Measurements from ENCODE around the gene INPP5D. TPM values are rescaled to one million over a fixed set of nuclear protein-coding genes. Genes with fewer than 3 reads are reported as not detected.

Gene INPP5D
- total and polyA plus RNA-seq, 4 experiments from 2014 or later = 29.6 to 127 (median 121) TPM

GRCh38 chr2:233168919-233169318 lies 108.8 kb downstream of the INPP5D start:
- Mint-ChIP-seq H3K27ac (peak overlapping the region in 6 of 7 donors; percentile 19 to 80 (median 56)), H3K4me3 (no peak overlapping the region), H3K36me3 (peaks cover 40 to 50% of the 10 kb centered on the region in 2 donors), H3K27me3 (no peaks in the 10 kb centered on the region), H3K4me1 (peaks cover 0 to 8% (median 0%) of the 10 kb centered on the region in 4 donors), H3K9me3 (no peaks in the 10 kb centered on the region)
- intact Hi-C loops (cut with micrococcal nuclease) = no loop called here
- Histone ChIP-seq H3K36me3 (ENCODE audit: insufficient read depth, low read length) (peaks cover 74% of the 10 kb centered on the region), H3K9me3 (ENCODE audit: control insufficient read depth in 1 of 2, low read length in 2 of 2) (no peaks in the 10 kb centered on the region), H3K4me1 (ENCODE audit: insufficient read depth, low read length) (peaks cover 27% of the 10 kb centered on the region), H3K4me3 (ENCODE audit: low read length in 2 of 2) (no peak overlapping the region), H3K27me3 (ENCODE audit: insufficient read depth, low read length) (no peaks in the 10 kb centered on the region), H3K27ac (ENCODE audit: low read depth, low read length) (no peak overlapping the region)
- no peak for DNase-seq
- CTCF ChIA-PET (ENCODE audit: partially characterized antibody) = interaction anchor here (0.8 kb wide), 1 partner anchor 115 kb away, joined by 3 read pairs; no protein-coding TSS in a partner anchor
- POLR2A ChIA-PET (ENCODE audit: partially characterized antibody) = no interaction called here

GRCh38 chr2:233171344-233171743 lies 111.2 kb downstream of the INPP5D start:
- Histone ChIP-seq H3K4me1 (ENCODE audit: insufficient read depth, low read length) (peaks cover 2% of the 10 kb centered on the region), H3K9me3 (ENCODE audit: control insufficient read depth in 1 of 2, low read length in 2 of 2) (no peaks in the 10 kb centered on the region), H3K27me3 (ENCODE audit: insufficient read depth, low read length) (no peaks in the 10 kb centered on the region), H3K4me3 (ENCODE audit: low read length in 2 of 2) (no peak overlapping the region), H3K27ac (ENCODE audit: low read depth, low read length) (no peak overlapping the region), H3K36me3 (ENCODE audit: insufficient read depth, low read length) (peaks cover 50% of the 10 kb centered on the region)
- no peak for DNase-seq
- intact Hi-C loops (cut with micrococcal nuclease) = no loop called here
- POLR2A ChIA-PET (ENCODE audit: partially characterized antibody) = no interaction called here
- Mint-ChIP-seq H3K36me3 (peaks cover 44 to 68% of the 10 kb centered on the region in 2 donors), H3K27me3 (no peaks in the 10 kb centered on the region), H3K4me1 (peaks cover 0 to 6% (median under 1%) of the 10 kb centered on the region in 4 donors), H3K9me3 (no peaks in the 10 kb centered on the region), H3K27ac (peak overlapping the region in 4 of 7 donors; percentile 24 to 66 (median 48)), H3K4me3 (no peak overlapping the region)
- CTCF ChIA-PET (ENCODE audit: partially characterized antibody) = no interaction called here

- ChIA-PET CTCF (ENCODE audit: partially characterized antibody) (interaction anchor here (0.9 to 1.3 kb wide), 4 partner anchors 10 to 119 kb away, joined by 3 to 5 read pairs (median 4); partner anchors contain the start of gene ATG16L1), POLR2A (ENCODE audit: partially characterized antibody) (interaction anchor here (0.7 kb wide), 1 partner anchor 117 kb away, joined by 3 read pairs; no protein-coding TSS in a partner anchor)
- intact Hi-C loops (cut with micrococcal nuclease) = no loop called here
- peaks cover 61% of the 10 kb centered on the region for H3K36me3 ChIP-seq (ENCODE audit: insufficient read depth, low read length)
- H3K27me3 ChIP-seq (ENCODE audit: insufficient read depth, low read length) = no peaks in the 10 kb centered on the region
- no peaks in the 10 kb centered on the region for H3K27me3 Mint-ChIP-seq
- no peak overlapping the region for H3K4me3 ChIP-seq (ENCODE audit: low read length in 2 of 2)
- no peak overlapping the region for H3K4me3 Mint-ChIP-seq
- H3K9me3 ChIP-seq (ENCODE audit: control insufficient read depth in 1 of 2, low read length in 2 of 2) = no peaks in the 10 kb centered on the region
- H3K4me1 Mint-ChIP-seq = peaks cover 0 to 7% (median under 1%) of the 10 kb centered on the region in 4 donors
- peak overlapping the region in 1 of 7 donors; percentile 12 for H3K27ac Mint-ChIP-seq
- H3K9me3 Mint-ChIP-seq = no peaks in the 10 kb centered on the region
- DNase-seq = no peak
- H3K27ac ChIP-seq (ENCODE audit: low read depth, low read length) = no peak overlapping the region
- peaks cover 49 to 75% of the 10 kb centered on the region in 2 donors for H3K36me3 Mint-ChIP-seq
- H3K4me1 ChIP-seq (ENCODE audit: insufficient read depth, low read length) = no peaks in the 10 kb centered on the region
These were observed 113.0 kb downstream of the INPP5D start for GRCh38 chr2:233173115-233173514.

DNA sequence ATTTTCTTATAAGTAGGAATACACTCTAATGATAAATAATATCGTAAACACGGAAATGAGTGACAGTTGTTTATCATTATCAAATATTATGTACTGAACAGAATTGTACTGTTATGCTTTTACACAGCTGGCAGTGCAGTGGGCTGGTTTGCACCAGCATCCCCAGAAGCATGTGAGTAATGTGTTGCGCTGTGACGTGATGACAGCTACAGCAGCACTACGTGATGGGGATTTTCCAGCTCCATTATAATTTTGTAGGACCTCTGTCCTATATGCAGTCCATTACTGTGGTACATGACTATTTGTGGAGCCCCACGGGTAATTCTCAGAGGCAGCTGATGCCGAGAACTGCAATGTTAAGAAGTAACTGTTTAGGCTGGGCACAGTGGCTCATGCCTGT lies 114.0 kb downstream of the INPP5D start:
- Histone ChIP-seq H3K9me3 (ENCODE audit: control insufficient read depth in 1 of 2, low read length in 2 of 2) (no peaks in the 10 kb centered on the region), H3K27me3 (ENCODE audit: insufficient read depth, low read length) (no peaks in the 10 kb centered on the region), H3K4me1 (ENCODE audit: insufficient read depth, low read length) (no peaks in the 10 kb centered on the region), H3K27ac (ENCODE audit: low read depth, low read length) (no peak overlapping the region), H3K36me3 (ENCODE audit: insufficient read depth, low read length) (peaks cover 57% of the 10 kb centered on the region), H3K4me3 (ENCODE audit: low read length in 2 of 2) (no peak overlapping the region)
- no peak for DNase-seq
- POLR2A ChIA-PET (ENCODE audit: partially characterized antibody) = no interaction called here
- intact Hi-C loops (cut with micrococcal nuclease) = no loop called here
- Mint-ChIP-seq H3K4me1 (peaks cover 0 to 9% (median under 1%) of the 10 kb centered on the region in 4 donors), H3K27ac (no peak overlapping the region), H3K36me3 (peaks cover 50 to 73% of the 10 kb centered on the region in 2 donors), H3K4me3 (no peak overlapping the region), H3K27me3 (no peaks in the 10 kb centered on the region), H3K9me3 (no peaks in the 10 kb centered on the region)
- CTCF ChIA-PET (ENCODE audit: partially characterized antibody) = interaction anchor here (1.1 to 1.2 kb wide), 3 partner anchors 10 to 120 kb away, joined by 3 to 5 read pairs (median 4); no protein-coding TSS in a partner anchor

DNA sequence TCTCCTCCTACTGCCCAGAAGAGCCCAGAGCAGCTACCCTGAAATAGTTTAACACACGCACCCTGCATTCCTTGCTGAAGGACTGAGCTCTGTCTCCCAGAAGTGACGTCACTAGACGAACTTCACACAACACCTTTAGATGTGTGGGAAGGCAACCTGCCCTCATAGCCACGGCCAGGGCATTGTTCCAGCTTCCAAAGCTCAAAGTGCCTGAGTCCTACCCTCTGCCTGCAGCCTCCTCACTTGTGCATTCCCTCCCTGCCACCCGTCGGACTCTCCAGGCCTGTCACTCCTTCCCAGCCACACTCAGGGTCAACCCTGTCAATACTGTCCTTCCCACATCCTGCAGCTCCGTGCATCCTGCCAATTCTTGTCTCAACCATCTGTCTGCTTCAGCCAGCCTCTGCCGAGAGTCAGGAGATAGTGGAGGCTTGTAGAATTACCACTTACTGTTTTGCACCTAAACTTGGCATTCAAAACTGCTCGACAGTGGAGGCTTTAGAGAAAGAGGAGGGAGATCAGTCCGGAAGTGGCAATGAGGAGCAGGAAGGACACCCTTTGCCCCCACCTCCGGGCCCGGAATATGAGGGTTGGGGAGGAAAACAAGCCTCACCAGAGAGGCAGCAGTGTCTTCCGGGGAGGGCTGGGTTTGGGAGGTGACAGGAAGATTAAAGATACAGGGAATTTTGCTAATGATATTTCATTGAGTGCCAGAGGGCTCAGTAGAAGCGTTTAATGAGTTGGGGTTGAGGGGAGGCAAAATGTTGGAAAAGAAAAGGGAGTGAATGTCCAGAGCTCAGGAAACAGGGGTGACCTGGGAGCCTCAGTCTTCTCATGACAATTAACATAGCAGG lies 119.1 kb downstream of the INPP5D start:
- no peak for DNase-seq
- CTCF ChIA-PET (ENCODE audit: partially characterized antibody) = no interaction called here

GRCh38 chr2:233179848-233180366 lies 119.8 kb downstream of the INPP5D start:
- Histone ChIP-seq H3K9me3 (ENCODE audit: control insufficient read depth in 1 of 2, low read length in 2 of 2) (no peaks in the 10 kb centered on the region), H3K4me1 (ENCODE audit: insufficient read depth, low read length) (no peaks in the 10 kb centered on the region), H3K27ac (ENCODE audit: low read depth, low read length) (no peak overlapping the region), H3K27me3 (ENCODE audit: insufficient read depth, low read length) (no peaks in the 10 kb centered on the region), H3K4me3 (ENCODE audit: low read length in 2 of 2) (no peak overlapping the region), H3K36me3 (ENCODE audit: insufficient read depth, low read length) (peaks cover 74% of the 10 kb centered on the region)
- no peaks in the 10 kb centered on the region for H3K27me3 Mint-ChIP-seq
- ChIA-PET POLR2A (ENCODE audit: partially characterized antibody) (no interaction called here), CTCF (ENCODE audit: partially characterized antibody) (no interaction called here)
- DNase-seq = no peak
- peaks cover 0 to 10% (median 2%) of the 10 kb centered on the region in 4 donors for H3K4me1 Mint-ChIP-seq
- intact Hi-C loops (cut with micrococcal nuclease) = no loop called here
- no peaks in the 10 kb centered on the region for H3K9me3 Mint-ChIP-seq
- no peak overlapping the region for H3K4me3 Mint-ChIP-seq
- peak overlapping the region; percentile 23 to 88 (median 78) for H3K27ac Mint-ChIP-seq
- H3K36me3 Mint-ChIP-seq = peaks cover 67 to 83% of the 10 kb centered on the region in 2 donors

More for the DNA sequence above, 119.1 kb downstream of the INPP5D start:
- POLR2A ChIA-PET (ENCODE audit: partially characterized antibody) = interaction anchor here (0.9 kb wide), 1 partner anchor 23 kb away, joined by 3 read pairs; no protein-coding TSS in a partner anchor
- Mint-ChIP-seq H3K36me3 (peaks cover 61 to 82% of the 10 kb centered on the region in 2 donors), H3K9me3 (no peaks in the 10 kb centered on the region), H3K27ac (peak overlapping the region in 5 of 7 donors; percentile 40 to 88 (median 64)), H3K4me1 (peaks cover 0 to 10% (median 2%) of the 10 kb centered on the region in 4 donors), H3K27me3 (no peaks in the 10 kb centered on the region), H3K4me3 (no peak overlapping the region)
- no peaks in the 10 kb centered on the region for H3K27me3 ChIP-seq (ENCODE audit: insufficient read depth, low read length)
- no peaks in the 10 kb centered on the region for H3K4me1 ChIP-seq (ENCODE audit: insufficient read depth, low read length)
- no peak overlapping the region for H3K27ac ChIP-seq (ENCODE audit: low read depth, low read length)
- intact Hi-C loops (cut with micrococcal nuclease) = no loop called here
- peaks cover 67% of the 10 kb centered on the region for H3K36me3 ChIP-seq (ENCODE audit: insufficient read depth, low read length)
- no peak overlapping the region for H3K4me3 ChIP-seq (ENCODE audit: low read length in 2 of 2)
- H3K9me3 ChIP-seq (ENCODE audit: control insufficient read depth in 1 of 2, low read length in 2 of 2) = no peaks in the 10 kb centered on the region

GRCh38 chr2:233183869-233184418 lies 123.8 kb downstream of the INPP5D start:
- Mint-ChIP-seq H3K27ac (peak overlapping the region in 4 of 7 donors; percentile 27 to 75 (median 66)), H3K4me1 (peaks cover 0 to 5% (median under 1%) of the 10 kb centered on the region in 4 donors), H3K36me3 (peaks cover 80 to 91% of the 10 kb centered on the region in 2 donors), H3K27me3 (no peaks in the 10 kb centered on the region), H3K9me3 (no peaks in the 10 kb centered on the region), H3K4me3 (no peak overlapping the region)
- ChIA-PET CTCF (ENCODE audit: partially characterized antibody) (interaction anchor here (0.7 to 1.2 kb wide), 4 partner anchors 10 to 130 kb away, joined by 3 to 4 read pairs (median 4); partner anchors contain the start of gene ATG16L1), POLR2A (ENCODE audit: partially characterized antibody) (no interaction called here)
- Histone ChIP-seq H3K4me3 (ENCODE audit: low read length in 2 of 2) (no peak overlapping the region), H3K4me1 (ENCODE audit: insufficient read depth, low read length) (no peaks in the 10 kb centered on the region), H3K27ac (ENCODE audit: low read depth, low read length) (no peak overlapping the region), H3K36me3 (ENCODE audit: insufficient read depth, low read length) (peaks cover 91% of the 10 kb centered on the region), H3K27me3 (ENCODE audit: insufficient read depth, low read length) (no peaks in the 10 kb centered on the region), H3K9me3 (ENCODE audit: control insufficient read depth in 1 of 2, low read length in 2 of 2) (no peaks in the 10 kb centered on the region)
- DNase-seq = no peak
- intact Hi-C loops (cut with micrococcal nuclease) = no loop called here
